Skeletal muscle satellite cell (primary cell): ENCODE data around the gene VIM.
A peak's percentile ranks its signal among the peaks of the same experiment; 100 is the strongest.

Experiments
- H3K27me3 ChIP-seq: 2 replicates; pipeline ENCODE4 v1.7.0; 2013; ENCODE audit warnings: low read length; ENCODE audit not compliant: control insufficient read depth, insufficient read depth
- H3K36me3 ChIP-seq: 2 replicates; pipeline ENCODE4 v1.7.0; 2013; ENCODE audit warnings: mild to moderate bottlenecking, control low read depth, low read length; ENCODE audit not compliant: insufficient read depth
- H3K4me1 ChIP-seq: 2 replicates; pipeline ENCODE4 v1.7.0; 2013; ENCODE audit warnings: low read length; ENCODE audit not compliant: control insufficient read depth, insufficient read depth
- H3K4me2 ChIP-seq: 2 replicates; pipeline ENCODE4 v1.7.0; 2013; ENCODE audit warnings: mild to moderate bottlenecking, low read length
- H3K4me3 ChIP-seq: 2 replicates; pipeline ENCODE4 v1.7.0; 2013; ENCODE audit warnings: low read length
- H3K9ac ChIP-seq: 2 replicates; pipeline ENCODE4 v1.7.0; 2013; ENCODE audit warnings: mild to moderate bottlenecking, low read depth, low read length, moderate library complexity
- H3K9me3 ChIP-seq: replicated peaks from 2 replicates; pipeline ENCODE4 v1.7.0; 2013; ENCODE audit warnings: mild to moderate bottlenecking, control low read depth, low read length

Gene VIM

GRCh38 chr10:17234431-17234945 is 6.4 kb downstream of the VIM start:
- H3K36me3 ChIP-seq, result peaks cover 82% of the 10 kb centered on the region
- H3K4me1 ChIP-seq, result peaks cover 32% of the 10 kb centered on the region
- no peaks in the 10 kb centered on the region for H3K9me3 ChIP-seq
- H3K9ac ChIP-seq, result peak overlapping the region; percentile 32
- peak overlapping the region; percentile 91 for H3K4me2 ChIP-seq
- no peaks in the 10 kb centered on the region for H3K27me3 ChIP-seq
- H3K4me3 ChIP-seq, result peak overlapping the region; percentile 41

- peaks cover 75% of the 10 kb centered on the region for H3K36me3 ChIP-seq
Measured at GRCh38 chr10:17235136-17235535, 7.1 kb downstream of the VIM start.

DNA sequence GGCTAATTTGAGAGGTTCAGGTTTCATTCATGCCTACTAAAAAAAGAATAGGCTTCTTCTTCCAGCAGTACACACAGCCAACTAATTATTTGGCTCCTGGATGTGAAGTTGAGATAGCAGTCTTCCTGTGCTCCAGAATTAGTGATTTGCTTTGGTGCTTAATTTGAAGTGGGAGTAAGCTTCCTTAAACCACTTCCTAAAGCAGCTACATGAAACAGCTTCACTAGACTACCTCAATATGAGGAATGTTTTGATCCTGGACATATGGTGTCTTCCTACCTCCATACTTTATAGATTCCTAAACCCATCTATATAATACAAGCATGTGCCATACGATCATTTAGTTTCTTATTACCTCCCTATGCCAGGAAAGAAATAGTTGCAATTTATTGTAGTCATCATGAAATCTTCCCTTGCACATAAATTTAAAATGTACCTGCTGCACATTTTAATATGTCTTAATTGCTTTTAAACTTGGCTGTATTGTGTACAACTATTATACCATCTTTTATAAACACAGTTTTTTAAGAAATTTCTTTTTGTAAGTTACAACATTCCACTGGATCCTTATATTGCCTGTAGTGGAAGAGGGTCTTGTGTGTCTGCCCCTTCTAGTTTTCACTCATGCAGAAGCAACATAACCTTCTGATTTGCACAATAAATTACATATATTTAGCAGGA is 8.6 kb downstream of the VIM start:
- peaks cover 32% of the 10 kb centered on the region for H3K4me1 ChIP-seq
- H3K4me2 ChIP-seq, result peak overlapping the region; percentile 91
- no peaks in the 10 kb centered on the region for H3K9me3 ChIP-seq
- H3K36me3 ChIP-seq, result peaks cover 61% of the 10 kb centered on the region
- H3K9ac ChIP-seq, result peak overlapping the region; percentile 32
- no peak overlapping the region for H3K4me3 ChIP-seq
- H3K27me3 ChIP-seq, result no peaks in the 10 kb centered on the region

More at GRCh38 chr10:17235136-17235535, 7.1 kb downstream of the VIM start:
- peak overlapping the region; percentile 32 for H3K9ac ChIP-seq
- H3K4me3 ChIP-seq, result peak overlapping the region; percentile 41
- H3K9me3 ChIP-seq, result no peaks in the 10 kb centered on the region
- peak overlapping the region; percentile 91 for H3K4me2 ChIP-seq
- peaks cover 32% of the 10 kb centered on the region for H3K4me1 ChIP-seq
- no peaks in the 10 kb centered on the region for H3K27me3 ChIP-seq

DNA sequence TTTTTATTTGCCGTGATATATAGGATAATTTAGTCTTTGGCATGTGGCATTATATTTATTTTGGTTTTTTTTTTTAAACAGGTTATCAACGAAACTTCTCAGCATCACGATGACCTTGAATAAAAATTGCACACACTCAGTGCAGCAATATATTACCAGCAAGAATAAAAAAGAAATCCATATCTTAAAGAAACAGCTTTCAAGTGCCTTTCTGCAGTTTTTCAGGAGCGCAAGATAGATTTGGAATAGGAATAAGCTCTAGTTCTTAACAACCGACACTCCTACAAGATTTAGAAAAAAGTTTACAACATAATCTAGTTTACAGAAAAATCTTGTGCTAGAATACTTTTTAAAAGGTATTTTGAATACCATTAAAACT is 9.1 kb downstream of the VIM start:
- peaks cover 55% of the 10 kb centered on the region for H3K36me3 ChIP-seq
- H3K4me3 ChIP-seq, result no peak overlapping the region
- peaks cover 29% of the 10 kb centered on the region for H3K4me1 ChIP-seq
- H3K4me2 ChIP-seq, result no peak overlapping the region
- H3K27me3 ChIP-seq, result no peaks in the 10 kb centered on the region
- H3K9ac ChIP-seq, result peak overlapping the region; percentile 15
- H3K9me3 ChIP-seq, result no peaks in the 10 kb centered on the region

GRCh38 chr10:17237915-17238444 is 9.9 kb downstream of the VIM start:
- Histone ChIP-seq H3K27me3 (no peaks in the 10 kb centered on the region), H3K9me3 (no peaks in the 10 kb centered on the region), H3K4me1 (peaks cover 21% of the 10 kb centered on the region), H3K9ac (peak overlapping the region; percentile 15), H3K4me3 (no peak overlapping the region), H3K36me3 (peaks cover 48% of the 10 kb centered on the region), H3K4me2 (no peak overlapping the region)

DNA sequence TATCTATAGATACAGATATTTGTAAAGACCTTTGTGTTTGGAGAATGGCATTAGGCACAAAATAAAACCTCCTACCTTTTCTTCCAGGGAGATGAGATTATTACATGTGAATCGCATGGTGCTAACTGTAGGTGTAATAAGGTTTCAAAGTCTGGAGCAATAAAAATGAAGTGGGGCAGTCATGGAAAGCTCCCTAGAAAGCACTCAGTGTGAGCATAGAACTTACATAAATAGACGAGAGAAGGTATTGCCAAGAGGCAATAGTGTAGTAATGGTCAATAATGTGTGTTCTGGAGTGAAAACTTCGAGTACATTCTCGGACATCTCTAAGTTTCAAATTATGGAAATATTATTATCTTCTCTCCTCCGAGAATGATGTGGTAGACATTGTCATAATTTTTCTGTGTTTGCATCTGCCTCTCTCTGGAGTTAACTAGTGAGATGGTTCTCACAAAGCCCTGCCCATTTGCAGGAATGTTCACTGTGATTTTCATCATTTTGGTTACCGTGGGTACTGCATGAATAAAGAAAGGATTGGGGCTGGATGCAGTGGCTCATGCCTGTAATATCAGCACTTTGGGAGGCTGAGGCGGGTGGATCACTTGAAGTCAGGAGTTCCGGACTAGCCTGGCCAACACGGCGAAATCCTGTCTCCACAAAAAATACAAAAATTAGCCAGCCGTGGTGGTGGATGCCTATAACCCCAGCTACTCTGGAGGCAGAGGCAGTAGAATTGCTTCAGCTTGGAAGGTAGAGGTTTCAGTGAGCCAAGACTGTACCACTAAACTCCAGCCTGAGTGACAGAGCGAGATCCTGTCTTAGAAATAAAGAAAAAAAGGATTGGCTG is 10.6 kb downstream of the VIM start:
- H3K9ac ChIP-seq, result peak overlapping the region; percentile 15
- H3K4me1 ChIP-seq, result peaks cover 19% of the 10 kb centered on the region
- H3K36me3 ChIP-seq, result peaks cover 42% of the 10 kb centered on the region
- no peaks in the 10 kb centered on the region for H3K9me3 ChIP-seq
- H3K4me2 ChIP-seq, result no peak overlapping the region
- H3K27me3 ChIP-seq, result no peaks in the 10 kb centered on the region
- no peak overlapping the region for H3K4me3 ChIP-seq

DNA sequence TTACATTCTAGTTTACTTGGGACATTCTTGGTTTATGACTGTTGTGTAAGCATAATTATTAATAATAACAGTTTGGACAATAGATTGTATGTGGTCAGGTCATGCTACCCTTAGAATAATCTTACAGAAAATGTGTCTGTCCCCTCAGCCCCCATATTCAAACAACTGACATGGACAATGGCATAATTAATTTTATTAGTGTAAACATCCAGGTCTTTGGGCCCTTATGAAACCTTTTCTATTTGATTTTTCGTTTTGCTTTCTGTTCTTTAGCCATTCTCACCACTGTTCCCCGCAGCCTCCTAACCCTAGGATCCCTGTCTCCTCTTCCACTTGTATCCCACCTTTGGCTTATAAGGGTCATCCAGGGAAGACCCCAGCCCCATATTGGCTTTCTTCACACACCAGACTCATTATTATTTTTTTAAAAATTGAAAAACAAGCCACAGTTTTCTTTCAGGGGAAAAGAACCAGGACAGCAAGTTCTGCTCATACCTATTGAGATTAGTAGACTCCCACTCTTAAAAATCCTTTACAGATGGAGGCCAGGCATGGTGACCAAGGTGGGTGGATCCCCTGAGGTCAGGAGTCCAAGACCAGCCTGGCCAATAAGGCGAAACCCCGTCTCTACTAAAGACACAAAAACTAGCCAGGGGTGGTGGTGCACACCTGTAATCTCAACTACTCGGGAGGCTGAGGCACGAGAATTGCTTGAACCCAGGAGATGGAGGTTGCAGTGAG is 11.5 kb downstream of the VIM start:
- Histone ChIP-seq H3K4me2 (no peak overlapping the region), H3K36me3 (peaks cover 34% of the 10 kb centered on the region), H3K9me3 (no peaks in the 10 kb centered on the region), H3K4me3 (no peak overlapping the region), H3K27me3 (no peaks in the 10 kb centered on the region), H3K9ac (no peak overlapping the region), H3K4me1 (peaks cover 12% of the 10 kb centered on the region)

- Histone ChIP-seq H3K27me3 (no peaks in the 10 kb centered on the region), H3K4me1 (peaks cover 6% of the 10 kb centered on the region), H3K9ac (no peak overlapping the region), H3K36me3 (peaks cover 28% of the 10 kb centered on the region), H3K4me2 (no peak overlapping the region), H3K9me3 (no peaks in the 10 kb centered on the region), H3K4me3 (no peak overlapping the region)
Measured at GRCh38 chr10:17240096-17240495, 12.1 kb downstream of the VIM start.

DNA sequence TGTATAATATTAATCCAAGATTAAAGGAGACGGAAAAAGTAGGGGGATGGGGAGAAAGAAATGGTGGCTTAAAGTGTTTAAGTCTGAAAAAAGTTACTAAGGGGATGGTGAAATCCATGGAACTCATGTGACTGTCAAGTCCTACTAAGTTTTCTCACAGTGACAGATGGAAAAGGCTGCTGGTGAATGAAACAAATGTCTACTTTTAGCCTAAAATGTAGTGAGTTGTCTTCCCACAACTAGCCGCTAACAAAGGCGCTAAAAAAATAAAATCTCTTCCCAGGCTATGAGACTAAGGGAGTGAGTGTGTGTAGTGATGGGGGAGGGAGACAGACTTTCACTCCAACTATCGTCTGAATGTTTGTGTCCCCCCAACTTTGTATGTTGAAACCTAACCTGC is 12.6 kb downstream of the VIM start:
- no peak overlapping the region for H3K4me3 ChIP-seq
- no peak overlapping the region for H3K9ac ChIP-seq
- H3K36me3 ChIP-seq, result peaks cover 23% of the 10 kb centered on the region
- peaks cover under 1% of the 10 kb centered on the region for H3K4me1 ChIP-seq
- no peaks in the 10 kb centered on the region for H3K9me3 ChIP-seq
- no peaks in the 10 kb centered on the region for H3K27me3 ChIP-seq
- H3K4me2 ChIP-seq, result no peak overlapping the region

GRCh38 chr10:17241611-17242333 is 13.7 kb downstream of the VIM start:
- no peaks in the 10 kb centered on the region for H3K27me3 ChIP-seq
- H3K36me3 ChIP-seq, result peaks cover 12% of the 10 kb centered on the region
- H3K4me2 ChIP-seq, result no peak overlapping the region
- no peaks in the 10 kb centered on the region for H3K9me3 ChIP-seq
- H3K4me1 ChIP-seq, result no peaks in the 10 kb centered on the region
- no peak overlapping the region for H3K4me3 ChIP-seq
- no peak overlapping the region for H3K9ac ChIP-seq
